Ishikawa (cell line): ENCODE measurements around the gene TRIM24.

Source experiments
- CEBPB ChIP-seq: IDR thresholded peaks from 2 replicates; pipeline ENCODE4 v1.6.1; 2012
- CREB1 ChIP-seq: IDR thresholded peaks from 2 replicates; pipeline ENCODE4 v1.6.1; 2012; ENCODE audit warnings: low read depth
- EGR1 ChIP-seq: IDR thresholded peaks from 2 replicates; pipeline ENCODE4 v1.6.1; 2012
- EP300 ChIP-seq: IDR thresholded peaks from 2 replicates; pipeline ENCODE4 v1.6.1; 2012; ENCODE audit warnings: borderline replicate concordance
- FOXM1 ChIP-seq: IDR thresholded peaks from 2 replicates; pipeline ENCODE4 v1.6.1; 2012; ENCODE audit warnings: low read depth, borderline replicate concordance
- NFIC ChIP-seq: IDR thresholded peaks from 2 replicates; pipeline ENCODE4 v1.6.1; 2012
- RAD21 ChIP-seq: IDR thresholded peaks from 2 replicates; pipeline ENCODE4 v1.6.1; 2012; ENCODE audit warnings: low read depth
- REST ChIP-seq: IDR thresholded peaks from 2 replicates; pipeline ENCODE4 v1.6.1; 2012; ENCODE audit warnings: low read depth, mild to moderate bottlenecking
- TAF1 ChIP-seq: IDR thresholded peaks from 2 replicates; pipeline ENCODE4 v1.6.1; 2012; ENCODE audit warnings: low read depth, mild to moderate bottlenecking
- TCF12 ChIP-seq: IDR thresholded peaks from 2 replicates; pipeline ENCODE4 v1.6.1; 2012; ENCODE audit warnings: low read depth
- TEAD4 ChIP-seq: IDR thresholded peaks from 2 replicates; pipeline ENCODE4 v1.6.1; 2012
- USF1 ChIP-seq: IDR thresholded peaks from 2 replicates; pipeline ENCODE4 v1.6.1; 2012
- YY1 ChIP-seq: IDR thresholded peaks from 2 replicates; pipeline ENCODE4 v1.6.1; 2012; ENCODE audit warnings: low read depth
- ZBTB7A ChIP-seq: IDR thresholded peaks from 2 replicates; pipeline ENCODE4 v1.6.1; 2012; ENCODE audit warnings: low read depth
- TF ChIP-seq, protein P1 (sequence below): IDR thresholded peaks from 2 replicates; pipeline ENCODE4 v1.6.1; 2012

Gene TRIM24

DNA sequence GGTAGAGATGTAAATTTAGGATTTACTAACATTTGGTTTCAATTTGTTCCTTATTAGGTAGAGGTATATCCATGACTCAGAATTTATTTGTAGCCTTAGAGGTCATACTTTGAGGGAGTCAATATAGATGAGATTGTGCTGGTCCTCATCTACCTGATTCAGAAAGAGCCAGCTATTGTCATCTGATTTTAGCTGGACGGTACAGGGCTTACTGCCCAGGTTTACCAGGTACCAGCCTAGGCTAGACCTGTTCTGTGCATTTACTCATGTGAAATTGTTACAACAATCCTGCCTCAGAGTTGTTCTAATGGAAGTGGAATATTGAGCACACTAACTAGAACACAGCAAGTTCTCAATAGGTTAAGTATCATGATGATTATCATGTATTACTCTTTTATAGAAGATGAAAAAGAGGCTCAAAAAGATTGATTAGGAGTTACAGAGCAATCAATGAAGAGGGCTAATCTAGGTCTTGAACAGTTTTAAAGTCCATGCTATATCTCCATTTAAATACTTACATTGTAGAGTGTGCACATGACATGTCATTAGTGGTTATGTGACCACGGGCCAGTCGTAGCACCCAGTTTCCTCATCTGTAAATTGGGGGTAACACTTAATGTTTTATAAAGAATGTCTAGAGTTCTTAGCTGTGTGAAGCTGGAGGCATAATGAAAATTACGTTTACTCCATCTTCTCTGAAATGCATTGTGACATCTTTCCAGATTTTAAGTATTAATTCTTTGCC, 42.1 kb downstream of the TRIM24 start:
- TF ChIP-seq FOXM1 (no peak), CREB1 (no peak), CEBPB (no peak), TCF12 (no peak), ZBTB7A (no peak)

DNA sequence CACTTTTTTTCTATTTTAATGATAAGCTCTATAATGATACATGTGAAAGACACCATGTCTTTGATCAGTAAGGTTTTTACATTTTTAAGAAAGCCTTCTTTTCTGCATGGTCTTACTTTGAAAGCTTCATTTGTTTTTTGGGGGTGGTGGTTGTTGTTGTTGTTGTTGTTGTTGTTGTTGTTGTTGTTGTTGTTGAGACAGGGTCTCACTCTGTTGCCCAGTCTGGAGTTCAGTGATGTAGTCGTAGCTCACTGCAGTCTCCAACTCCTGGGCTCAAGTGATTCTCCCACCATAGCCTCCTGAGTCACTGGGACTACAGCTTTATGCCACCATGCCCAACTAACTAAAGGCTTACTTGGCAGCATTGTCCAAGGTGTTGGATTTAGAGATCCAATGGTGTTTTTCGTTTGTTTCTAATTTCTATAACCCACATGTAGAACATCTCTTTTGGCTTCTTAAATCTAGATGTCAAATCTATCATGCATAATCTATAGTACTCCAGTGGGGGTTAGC, 45.4 kb downstream of the TRIM24 start:
- TF ChIP-seq CREB1 (no peak), REST (no peak), EGR1 (no peak), ZBTB7A (no peak), CEBPB (no peak), EP300 (no peak), YY1 (no peak), TEAD4 (no peak), RAD21 (no peak), USF1 (no peak)

DNA sequence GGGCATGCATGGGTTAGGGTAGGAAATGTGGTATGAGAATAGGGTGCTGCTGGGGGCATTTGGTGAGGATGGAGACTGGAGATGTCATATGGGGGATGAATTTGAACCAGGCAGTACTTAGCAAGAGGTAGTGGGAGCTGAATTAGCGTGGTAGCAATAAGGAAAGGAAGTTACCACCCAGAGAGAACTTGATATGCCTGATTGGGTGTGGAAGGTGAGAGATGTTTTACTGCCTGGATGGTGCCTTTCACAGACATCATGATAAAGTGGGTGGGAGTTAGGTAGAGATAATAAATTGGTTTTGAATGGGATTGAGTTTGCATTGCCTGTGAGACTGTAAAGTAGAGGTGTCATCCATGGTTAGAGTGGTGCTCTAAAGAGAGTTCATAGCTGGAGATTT, 46.7 kb downstream of the TRIM24 start:
- TF ChIP-seq YY1 (no peak), RAD21 (no peak), ZBTB7A (no peak), TCF12 (no peak)
- TF ChIP-seq, protein P1, sequence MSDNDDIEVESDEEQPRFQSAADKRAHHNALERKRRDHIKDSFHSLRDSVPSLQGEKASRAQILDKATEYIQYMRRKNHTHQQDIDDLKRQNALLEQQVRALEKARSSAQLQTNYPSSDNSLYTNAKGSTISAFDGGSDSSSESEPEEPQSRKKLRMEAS, result no peak

- TF ChIP-seq EGR1 (no peak), NFIC (no peak), RAD21 (no peak), TCF12 (no peak), TEAD4 (no peak), REST (no peak), YY1 (no peak), CREB1 (no peak), USF1 (no peak), CEBPB (no peak), FOXM1 (no peak), TAF1 (no peak), ZBTB7A (no peak), EP300 (no peak)
- TF ChIP-seq, protein P1, result no peak
Observed at GRCh38 chr7:138510003-138510402, 49.9 kb downstream of the TRIM24 start.

GRCh38 chr7:138512092-138512858, 52.2 kb downstream of the TRIM24 start:
- no peak for TF ChIP-seq YY1
- TF ChIP-seq REST, result no peak
- no peak for TF ChIP-seq ZBTB7A
- no peak for TF ChIP-seq NFIC
- TF ChIP-seq CEBPB, result no peak
- no peak for TF ChIP-seq RAD21
- TF ChIP-seq EGR1, result no peak
- TF ChIP-seq CREB1, result no peak
- TF ChIP-seq USF1, result no peak
- no peak for TF ChIP-seq FOXM1
- no peak for TF ChIP-seq EP300
- no peak for TF ChIP-seq TEAD4
- no peak for TF ChIP-seq TCF12
- TF ChIP-seq TAF1, result no peak
- TF ChIP-seq, protein P1, result no peak
